ENCODE results near the gene ZNF316.

ZNF316 gene

GRCh38 chr7:6701860-6702259 is 64.7 kb downstream of the ZNF316 start:
- DNase-seq = no peak

Data from DMS53 (cell line).